CD4-positive, alpha-beta T cell treated with Interleukin-4 for 4 hours (primary cell): ENCODE results near the gene SLTM.
"Not testable (repeated sequence)": the region's sequence is repeated elsewhere in the genome, so short reads cannot be mapped to it uniquely, and the experiment has no call there.

Experiments used
- DNase-seq: peaks from one replicate; pipeline ENCODE4 v3.0.0-alpha.2; 2020

Gene SLTM

GRCh38 chr15:58870451-58870850, 63.0 kb downstream of the SLTM start:
- no peak for DNase-seq

- DNase-seq: no peak
These were observed 65.6 kb downstream of the SLTM start for GRCh38 chr15:58867926-58868325.

GRCh38 chr15:58865425-58865880, 68.0 kb downstream of the SLTM start:
- no peak for DNase-seq

GRCh38 chr15:58864602-58865424, 68.7 kb downstream of the SLTM start:
- no peak for DNase-seq

GRCh38 chr15:58862326-58862725, 71.2 kb downstream of the SLTM start:
- DNase-seq: no peak

- DNase-seq: not testable (repeated sequence)
These were observed 76.9 kb downstream of the SLTM start for GRCh38 chr15:58856621-58857020.

- DNase-seq: no peak
These were observed 77.4 kb downstream of the SLTM start for GRCh38 chr15:58856086-58856485.

GRCh38 chr15:58854593-58854992, 78.9 kb downstream of the SLTM start:
- DNase-seq: no peak

- no peak for DNase-seq
These were observed 81.1 kb downstream of the SLTM start for GRCh38 chr15:58852347-58852746.

GRCh38 chr15:58851205-58851604, 82.3 kb downstream of the SLTM start:
- DNase-seq: not testable (repeated sequence)

GRCh38 chr15:58842713-58843396, 90.6 kb downstream of the SLTM start:
- no peak for DNase-seq

GRCh38 chr15:58840048-58840447, 93.4 kb downstream of the SLTM start:
- DNase-seq: no peak

GRCh38 chr15:58839485-58839884, 94.0 kb downstream of the SLTM start:
- DNase-seq: no peak

GRCh38 chr15:58833681-58834426, 99.6 kb downstream of the SLTM start:
- not testable (repeated sequence) for DNase-seq

GRCh38 chr15:58830556-58830955, 102.9 kb downstream of the SLTM start:
- DNase-seq: no peak
